Measurements from ENCODE around the gene ZNF710.

The ZNF710 gene

GRCh38 chr15:90018216-90018831 lies 17.2 kb downstream of the ZNF710 start:
- DNase-seq (ENCODE audit: low spot score), result no peak

- no peak for DNase-seq (ENCODE audit: low spot score)
Observed at GRCh38 chr15:90019611-90020010, 18.5 kb downstream of the ZNF710 start.

GRCh38 chr15:90020021-90020735 lies 19.1 kb downstream of the ZNF710 start:
- no peak for DNase-seq (ENCODE audit: low spot score)

- no peak for DNase-seq (ENCODE audit: low spot score)
Observed at GRCh38 chr15:90020936-90021507, 19.9 kb downstream of the ZNF710 start.

GRCh38 chr15:90022345-90022744 lies 21.2 kb downstream of the ZNF710 start:
- no peak for DNase-seq (ENCODE audit: low spot score)

- DNase-seq (ENCODE audit: low spot score), result no peak
Observed at GRCh38 chr15:90022905-90023700, 22.0 kb downstream of the ZNF710 start.

- no peak for DNase-seq (ENCODE audit: low spot score)
Observed at GRCh38 chr15:90024406-90024805, 23.3 kb downstream of the ZNF710 start.

GRCh38 chr15:90025489-90026033 lies 24.4 kb downstream of the ZNF710 start:
- DNase-seq (ENCODE audit: low spot score), result no peak

- no peak for DNase-seq (ENCODE audit: low spot score)
Observed at GRCh38 chr15:90028376-90028944, 27.3 kb downstream of the ZNF710 start.

GRCh38 chr15:90029024-90029423 lies 27.9 kb downstream of the ZNF710 start:
- no peak for DNase-seq (ENCODE audit: low spot score)

- DNase-seq (ENCODE audit: low spot score), result no peak
Observed at GRCh38 chr15:90030376-90030775, 29.3 kb downstream of the ZNF710 start.

GRCh38 chr15:90031231-90031791 lies 30.2 kb downstream of the ZNF710 start:
- DNase-seq (ENCODE audit: low spot score), result peak; percentile 55

GRCh38 chr15:90033006-90033405 lies 31.9 kb downstream of the ZNF710 start:
- no peak for DNase-seq (ENCODE audit: low spot score)

- no peak for DNase-seq (ENCODE audit: low spot score)
Observed at GRCh38 chr15:90033448-90033847, 32.3 kb downstream of the ZNF710 start.

GRCh38 chr15:90035095-90035839 lies 34.1 kb downstream of the ZNF710 start:
- DNase-seq (ENCODE audit: low spot score), result no peak

GRCh38 chr15:90035840-90036230 lies 34.7 kb downstream of the ZNF710 start:
- DNase-seq (ENCODE audit: low spot score), result no peak

GRCh38 chr15:90036343-90036742 lies 35.2 kb downstream of the ZNF710 start:
- no peak for DNase-seq (ENCODE audit: low spot score)

GRCh38 chr15:90036806-90037510 lies 35.8 kb downstream of the ZNF710 start:
- DNase-seq (ENCODE audit: low spot score), result no peak

- DNase-seq (ENCODE audit: low spot score), result no peak
Observed at GRCh38 chr15:90037511-90037860, 36.4 kb downstream of the ZNF710 start.

- DNase-seq (ENCODE audit: low spot score), result peak; percentile 22
Observed at GRCh38 chr15:90037961-90038631, 37.0 kb downstream of the ZNF710 start.
